Right forelimb (tissue), 1 donor: ENCODE measurements around the gene SORCS2.

Source experiments
- DNase-seq: peaks from one replicate; pipeline ENCODE4 v3.0.0-alpha.2; 2018

Gene SORCS2

DNA sequence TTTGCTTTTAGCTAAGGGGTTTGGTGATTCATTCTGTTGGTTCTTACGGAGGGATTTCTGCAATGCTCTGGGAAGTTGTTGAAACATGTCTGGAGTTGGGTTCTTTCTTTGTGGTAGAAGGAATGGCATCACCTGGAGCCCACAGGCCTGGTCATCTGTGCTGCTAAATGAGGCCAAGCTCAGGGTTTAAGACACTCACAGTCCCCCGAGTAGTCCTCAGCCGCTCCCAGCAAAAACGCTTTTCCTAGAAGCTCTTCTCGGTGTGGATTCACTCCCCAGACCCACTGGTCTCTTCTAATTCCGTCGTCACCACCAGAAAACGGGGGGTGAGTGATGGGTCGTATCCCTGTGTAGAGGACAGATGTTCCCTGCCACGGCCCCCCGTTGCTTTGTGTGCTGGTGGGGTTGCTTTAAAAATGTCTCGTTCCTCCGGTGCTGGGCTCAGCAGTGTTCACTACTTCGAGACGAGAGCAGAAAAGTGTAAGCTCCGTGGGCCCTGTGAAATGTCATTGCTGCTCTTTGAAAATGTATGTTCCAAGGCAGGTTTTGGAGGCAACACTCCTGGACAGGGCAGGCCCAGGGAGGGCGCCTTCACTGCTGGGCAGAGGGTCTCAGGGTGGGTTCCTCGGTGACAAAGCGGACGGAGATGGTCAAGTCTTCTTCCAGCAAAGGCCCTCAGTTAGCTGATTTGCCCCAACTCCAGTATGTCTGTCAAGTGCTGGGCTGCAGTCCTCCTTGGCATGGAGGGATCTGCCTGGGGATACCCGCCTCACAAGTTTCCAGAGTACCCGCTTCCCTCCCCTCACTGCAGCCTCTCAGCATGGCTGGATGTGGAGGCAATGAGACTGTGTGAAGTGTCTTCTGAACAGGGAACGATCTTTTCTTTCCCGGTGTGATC, 205.1 kb downstream of the SORCS2 start:
- DNase-seq: no peak

GRCh38 chr4:7398104-7398423, 205.7 kb downstream of the SORCS2 start:
- peak; percentile 73 for DNase-seq

DNA sequence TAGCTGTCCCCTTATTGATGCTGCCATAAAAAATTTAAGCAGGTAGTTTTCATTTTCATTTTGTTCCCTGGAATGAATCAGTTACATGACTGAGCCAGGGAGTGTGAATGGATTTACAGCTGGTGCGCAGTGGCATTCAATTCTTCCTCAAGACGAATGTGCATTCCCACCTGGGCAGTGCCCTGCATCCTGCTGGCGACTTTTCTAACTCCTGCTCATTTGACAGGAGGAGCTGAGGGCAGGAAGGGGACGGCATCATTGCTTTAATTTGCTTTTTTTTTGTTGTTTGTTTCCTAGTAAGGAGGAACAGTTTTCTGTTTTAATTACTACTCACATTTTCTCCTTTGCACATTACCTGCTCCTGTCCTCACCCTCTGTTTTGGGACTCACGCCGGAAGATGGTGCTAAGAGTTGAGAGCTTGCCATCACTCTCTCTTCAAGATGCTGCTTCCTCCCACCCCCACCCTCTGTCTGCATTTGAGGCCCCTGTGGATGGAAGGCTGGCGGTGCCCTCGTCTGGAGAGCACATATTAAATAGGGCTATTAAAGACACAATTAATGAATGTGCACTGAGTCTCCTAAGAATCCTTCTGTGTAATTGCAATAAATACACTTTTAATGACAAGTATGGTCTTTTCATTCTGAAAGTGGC, 206.6 kb downstream of the SORCS2 start:
- DNase-seq: peak; percentile 41

DNA sequence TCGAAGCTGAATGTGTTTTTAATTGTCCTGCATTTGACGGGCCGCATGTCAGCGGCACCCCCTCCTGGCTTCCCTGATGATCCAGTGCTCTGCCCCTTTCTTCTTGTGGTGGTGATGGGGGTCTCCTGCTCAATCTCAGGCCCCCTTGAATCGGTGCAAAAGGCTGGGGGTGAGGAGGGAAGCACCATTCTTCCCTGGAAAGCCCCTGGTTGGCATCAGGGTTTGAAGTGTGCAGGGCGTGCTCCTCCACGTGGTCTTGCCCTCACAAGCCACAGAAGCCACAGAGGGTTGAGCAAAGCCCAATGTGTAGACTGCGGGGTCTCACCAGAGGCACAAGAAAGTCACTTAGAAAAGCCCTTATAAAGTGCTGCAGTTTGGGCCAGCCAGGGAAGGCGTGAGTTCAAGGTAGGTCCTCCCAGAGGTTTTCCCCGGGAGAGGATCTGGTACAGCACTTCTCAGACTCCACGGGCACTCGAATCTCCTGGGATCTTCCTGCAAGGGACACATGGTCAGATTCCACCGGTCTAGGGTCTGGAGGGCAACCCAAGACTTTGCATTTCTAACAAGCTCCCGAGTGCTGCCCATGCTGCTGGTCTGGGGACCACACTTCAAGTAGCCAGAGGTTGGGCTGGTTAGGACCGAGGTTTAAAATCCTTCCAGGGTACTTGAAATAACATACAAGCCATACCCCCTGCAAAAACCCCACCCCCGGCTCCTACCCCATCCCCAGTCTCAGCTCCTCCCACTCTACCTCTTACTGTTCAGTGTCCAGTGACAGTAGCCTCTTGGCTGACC, 207.3 kb downstream of the SORCS2 start:
- DNase-seq: no peak

DNA sequence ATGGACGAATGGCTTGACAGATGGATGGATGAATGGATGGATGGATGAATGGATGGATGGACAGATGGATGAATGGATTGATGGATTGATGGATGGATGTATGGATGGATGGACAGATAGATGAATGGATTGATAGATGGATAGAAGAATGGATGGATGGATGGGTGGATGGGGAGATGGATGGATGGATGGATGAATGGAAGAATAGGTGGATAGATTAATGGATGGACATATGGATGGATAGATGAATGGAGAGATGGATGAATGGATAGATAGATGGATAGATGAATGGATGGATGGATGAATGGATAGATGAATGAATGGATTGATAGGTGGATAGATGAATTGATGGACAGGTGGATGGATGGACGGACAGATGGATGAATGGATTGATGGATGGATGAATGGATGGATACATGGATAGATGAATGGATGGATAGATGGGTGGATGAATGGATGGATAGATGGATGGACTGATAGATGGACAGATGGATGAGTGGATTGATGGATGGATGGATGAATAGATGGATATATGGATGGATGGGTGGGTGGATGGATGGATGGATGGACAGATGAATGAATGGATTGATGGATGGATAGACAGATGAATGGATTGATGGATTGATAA, 208.4 kb downstream of the SORCS2 start:
- no peak for DNase-seq

DNA sequence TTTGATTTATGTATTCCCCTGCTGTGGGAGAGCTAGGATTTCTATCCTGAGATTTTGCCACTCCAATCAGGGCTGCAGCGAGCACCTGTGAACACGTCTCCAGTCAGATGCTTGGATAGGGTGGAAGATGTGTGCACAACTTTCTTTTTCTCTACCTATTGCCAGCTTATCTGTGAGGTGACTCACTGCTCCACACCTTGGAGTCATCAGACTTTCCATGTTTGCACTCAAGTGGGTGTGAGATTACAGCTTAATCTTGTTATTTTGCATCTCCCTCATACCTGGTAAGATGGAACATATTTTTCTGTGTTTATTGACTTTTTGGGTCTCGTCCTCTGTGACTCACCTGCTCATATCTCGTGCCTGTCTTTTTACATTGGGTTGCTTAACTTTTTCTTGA, 210.2 kb downstream of the SORCS2 start:
- DNase-seq: no peak

GRCh38 chr4:7403001-7403400, 210.7 kb downstream of the SORCS2 start:
- DNase-seq: no peak

- DNase-seq: no peak
Observed at GRCh38 chr4:7408166-7408565, 215.8 kb downstream of the SORCS2 start.

DNA sequence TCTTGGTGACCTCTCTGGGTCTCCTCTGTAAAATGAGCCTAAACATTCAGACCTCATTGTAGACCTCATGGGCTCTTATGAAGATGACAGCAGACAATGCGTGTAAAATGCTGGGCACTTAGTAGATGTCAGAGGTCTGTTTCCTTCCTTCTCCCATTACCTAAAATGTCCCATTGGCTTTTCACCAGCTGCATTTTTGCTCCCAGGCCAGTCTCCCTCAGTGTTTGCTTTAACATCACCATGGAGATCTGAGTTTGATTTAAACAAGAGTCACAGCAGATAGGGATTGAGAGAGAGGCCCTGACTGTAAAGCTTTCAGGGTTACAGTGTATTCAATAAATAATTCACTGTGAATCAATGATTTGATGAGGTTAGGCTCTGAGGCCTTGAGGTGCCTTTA, 218.1 kb downstream of the SORCS2 start:
- DNase-seq: peak; percentile 57

DNA sequence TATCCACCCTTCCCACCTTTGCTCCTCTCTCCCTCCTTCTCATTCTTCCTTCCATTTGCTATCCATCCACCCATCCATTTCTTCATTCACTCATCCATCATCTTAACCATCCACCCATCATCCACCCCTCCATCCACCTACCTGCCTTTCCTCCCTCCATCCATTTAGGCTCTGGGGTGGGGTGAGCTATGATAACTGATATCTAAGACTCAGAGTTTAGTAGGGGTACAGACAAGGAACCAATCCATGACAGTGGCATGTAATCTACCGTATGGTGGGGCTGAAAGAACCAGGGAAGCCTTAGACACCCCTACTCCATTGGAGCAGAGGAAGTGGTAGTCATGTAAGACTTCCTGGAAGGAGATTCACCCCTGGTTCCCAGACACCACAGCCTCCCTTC, 219.2 kb downstream of the SORCS2 start:
- peak; percentile 19 for DNase-seq

DNA sequence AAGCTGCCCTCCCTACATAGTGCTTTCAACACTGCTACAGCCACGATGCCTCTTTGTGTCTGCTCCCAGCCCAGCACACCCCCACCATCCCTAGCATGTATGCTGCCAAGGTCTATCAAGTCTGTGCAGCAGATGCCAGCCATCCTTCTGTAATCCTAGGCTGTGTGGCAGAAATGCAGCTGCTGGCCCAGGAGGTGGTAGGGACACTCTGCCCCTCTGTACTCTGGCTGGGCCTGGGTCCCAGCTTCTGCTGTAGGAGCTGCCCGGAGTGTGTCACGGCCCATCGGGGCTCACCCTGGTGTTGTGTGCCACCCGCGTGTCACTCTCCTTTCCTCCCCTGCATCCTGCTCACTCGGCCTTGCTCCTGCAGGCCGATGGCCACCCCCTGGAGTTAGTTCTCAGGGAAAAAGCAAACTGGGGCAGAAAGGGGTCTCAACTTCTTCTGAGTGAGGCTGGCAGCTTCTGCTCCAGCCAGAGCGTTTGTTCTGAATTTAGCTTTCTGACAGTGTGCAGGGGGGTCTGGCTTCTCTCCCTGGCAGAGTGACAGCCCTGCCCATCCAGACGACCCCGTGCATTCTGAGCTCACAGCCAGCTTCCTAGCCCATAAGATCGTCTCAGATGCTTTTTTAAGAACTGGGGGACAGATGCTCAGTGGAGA, 219.7 kb downstream of the SORCS2 start:
- DNase-seq: peak; percentile 42

DNA sequence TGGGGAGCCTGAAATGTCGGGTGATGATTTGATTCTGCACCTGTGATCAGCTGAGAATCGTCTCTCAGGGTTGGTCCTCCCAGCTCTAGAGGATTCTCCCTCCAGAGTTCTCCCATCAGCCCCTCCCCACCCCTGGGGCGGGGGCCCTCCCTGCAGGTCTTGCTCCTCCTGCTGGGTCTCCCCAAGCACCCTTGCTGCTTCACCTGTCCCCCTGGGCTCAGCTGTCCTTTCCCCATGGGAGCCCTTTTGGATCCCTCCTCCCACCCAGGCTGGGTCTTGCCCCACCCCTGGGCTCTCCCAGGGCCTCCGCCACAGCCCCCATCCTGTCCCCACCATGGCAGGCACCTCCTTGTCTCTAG, 220.2 kb downstream of the SORCS2 start:
- peak; percentile 35 for DNase-seq

DNA sequence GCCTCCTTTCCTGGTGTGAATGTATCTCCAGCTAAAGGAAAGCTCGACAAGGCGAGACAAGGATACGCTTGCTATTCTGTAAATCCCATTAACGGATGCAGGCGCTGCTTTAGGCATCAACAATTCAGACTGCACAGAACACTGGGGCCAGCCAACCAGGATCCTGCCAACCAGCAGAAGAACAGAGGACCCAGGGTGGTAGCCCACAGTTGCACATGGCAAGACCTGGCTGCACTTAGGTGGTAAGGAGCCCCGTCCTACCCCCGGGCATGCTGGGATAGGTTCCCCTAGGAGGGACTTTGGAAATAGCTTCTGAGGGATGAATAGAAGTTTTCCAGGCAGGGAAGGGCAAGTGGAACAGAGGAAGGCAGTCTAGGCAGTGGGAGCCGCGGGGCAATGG, 221.7 kb downstream of the SORCS2 start:
- no peak for DNase-seq

DNA sequence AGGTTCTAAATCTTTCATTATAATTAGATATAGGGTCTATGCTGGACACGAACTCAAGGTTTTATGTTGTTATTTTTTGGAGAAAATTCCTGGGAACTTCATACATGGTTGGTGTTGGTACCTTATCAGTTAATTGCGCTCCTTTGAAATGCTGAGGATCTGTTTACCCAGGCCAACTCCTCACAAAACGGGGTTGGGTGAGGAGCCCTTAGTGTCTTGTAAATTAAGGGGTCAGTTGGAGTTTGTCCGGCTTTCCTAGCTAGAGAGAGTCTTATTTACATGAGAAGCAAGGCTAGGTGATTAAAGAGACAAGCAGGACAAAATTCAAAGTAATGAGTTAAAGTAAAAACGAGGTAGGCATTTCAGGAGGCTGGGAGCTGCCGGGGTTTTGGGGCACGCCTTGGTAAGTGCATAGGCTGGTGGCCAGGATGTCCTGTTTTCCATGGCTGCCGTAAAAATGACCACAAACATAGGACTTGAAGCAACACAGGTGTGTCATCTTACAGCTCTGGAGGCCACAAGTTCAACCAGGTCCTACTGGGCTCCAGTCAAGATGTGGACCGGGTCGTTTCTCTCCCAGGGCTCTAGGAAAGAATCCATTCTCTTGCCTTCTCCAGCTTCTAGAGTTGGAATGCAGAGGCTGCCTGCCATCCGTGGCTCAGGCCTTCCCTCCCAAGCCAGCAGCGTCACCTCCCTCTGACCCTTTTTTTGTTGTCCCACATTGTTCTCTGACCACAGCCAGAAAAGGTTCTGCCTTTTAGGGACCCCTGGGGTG, 222.6 kb downstream of the SORCS2 start:
- no peak for DNase-seq

GRCh38 chr4:7415927-7416686, 223.8 kb downstream of the SORCS2 start:
- peak; percentile 35 for DNase-seq

GRCh38 chr4:7416745-7417432, 224.6 kb downstream of the SORCS2 start:
- DNase-seq: peak; percentile 11

DNA sequence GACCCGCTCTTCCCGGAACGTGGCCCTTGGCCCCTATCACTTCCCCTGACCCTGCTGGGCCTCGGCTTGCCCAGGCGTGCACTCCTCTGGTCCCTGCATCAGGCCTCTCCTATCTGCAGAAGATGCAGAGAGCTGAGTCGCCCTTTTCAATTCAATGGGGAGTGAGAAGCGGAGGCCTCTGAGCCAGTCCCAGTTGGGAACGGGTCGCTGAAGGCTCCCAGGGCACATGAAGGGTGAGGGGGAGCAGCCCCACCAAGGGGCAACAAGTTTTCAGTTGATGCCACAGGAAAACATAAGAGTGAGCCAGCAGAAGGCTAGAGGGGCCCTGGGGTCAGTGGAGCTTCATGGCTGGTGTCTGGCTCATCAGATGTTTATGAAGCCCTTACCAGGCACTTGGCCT, 225.3 kb downstream of the SORCS2 start:
- no peak for DNase-seq

- DNase-seq: no peak
Observed at GRCh38 chr4:7418131-7418943, 226.0 kb downstream of the SORCS2 start.

DNA sequence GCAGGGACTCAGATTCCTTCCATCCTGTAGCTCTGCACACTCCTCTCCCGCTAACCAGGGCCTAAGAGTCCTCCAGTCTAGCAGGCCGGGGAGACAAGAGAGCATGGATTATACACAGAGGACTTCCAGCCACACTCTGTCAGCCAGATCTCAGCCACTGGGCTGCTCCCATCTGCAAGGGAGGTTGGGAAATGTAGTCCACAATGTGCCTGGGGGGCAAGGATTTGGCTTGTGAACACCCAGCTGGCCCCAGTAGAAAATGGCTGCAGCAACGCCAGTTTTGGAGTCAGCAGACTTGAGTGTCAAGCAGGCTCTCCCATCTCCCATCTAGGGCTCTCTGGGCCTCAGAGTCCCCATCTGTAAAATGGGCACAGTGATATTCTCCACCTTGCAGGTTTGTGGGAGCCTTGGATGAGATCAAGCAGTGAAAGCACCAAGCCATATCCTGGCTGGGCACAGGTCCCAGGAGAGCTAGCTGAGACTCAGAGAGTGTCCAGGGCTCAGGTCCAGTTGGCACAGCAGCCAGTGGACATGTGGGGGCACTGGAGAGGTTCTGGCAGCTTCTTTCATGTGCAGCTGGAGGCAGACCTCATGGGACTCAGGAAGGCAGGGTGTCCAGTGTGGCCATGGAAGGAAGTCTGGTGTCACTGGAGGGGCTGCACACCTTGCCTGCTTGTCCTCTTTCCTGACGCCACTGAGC, 227.8 kb downstream of the SORCS2 start:
- no peak for DNase-seq
